NCI-H1048 (cell line): Measurements from ENCODE around the gene CLASRP.

ENCODE experiments used
- DNase-seq: peaks from one replicate; lab custom pipeline; 2025; lab: John Stamatoyannopoulos, UW

The CLASRP gene

GRCh38 chr19:45021971-45022370 lies 16.9 kb upstream of the CLASRP start:
- no peak for DNase-seq

DNA sequence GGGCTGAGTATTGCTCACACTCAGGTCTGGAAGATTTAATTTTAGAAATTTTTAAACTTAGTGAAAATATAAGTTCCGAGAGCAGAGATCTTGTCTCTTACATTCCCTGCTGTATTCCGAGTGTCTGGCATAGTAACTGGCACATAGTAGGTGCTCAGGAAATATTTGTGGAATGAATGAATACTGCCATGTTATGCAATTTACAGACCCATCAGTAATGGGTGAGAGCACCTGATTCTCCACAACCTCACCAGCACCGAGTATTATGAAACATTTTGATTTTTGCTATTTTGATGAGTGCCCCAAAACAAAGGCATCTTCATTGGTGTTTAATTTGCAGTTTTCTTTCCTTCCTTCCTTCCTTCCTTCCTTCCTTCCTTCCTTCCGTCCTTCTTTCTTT lies 15.8 kb upstream of the CLASRP start:
- DNase-seq: no peak

DNA sequence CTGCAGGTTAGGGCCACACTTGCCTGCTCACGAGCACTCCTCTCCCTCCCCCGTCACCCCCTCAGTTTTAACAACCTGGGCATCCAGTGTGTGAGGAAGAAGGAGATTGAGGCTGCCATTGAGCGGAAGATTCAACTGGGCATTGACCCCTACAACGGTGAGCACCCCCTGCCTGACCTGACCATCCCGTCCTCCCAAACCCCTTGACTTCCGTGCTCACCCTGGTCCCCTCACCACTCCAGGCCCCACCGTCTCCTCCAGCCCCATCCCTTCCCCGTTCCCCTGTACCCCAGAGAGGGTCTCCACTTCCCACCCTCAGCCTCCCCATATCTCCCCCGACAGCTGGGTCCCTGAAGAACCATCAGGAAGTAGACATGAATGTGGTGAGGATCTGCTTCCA lies 13.6 kb upstream of the CLASRP start:
- DNase-seq: no peak

- no peak for DNase-seq
Measured at GRCh38 chr19:45027371-45027770, 11.5 kb upstream of the CLASRP start.

DNA sequence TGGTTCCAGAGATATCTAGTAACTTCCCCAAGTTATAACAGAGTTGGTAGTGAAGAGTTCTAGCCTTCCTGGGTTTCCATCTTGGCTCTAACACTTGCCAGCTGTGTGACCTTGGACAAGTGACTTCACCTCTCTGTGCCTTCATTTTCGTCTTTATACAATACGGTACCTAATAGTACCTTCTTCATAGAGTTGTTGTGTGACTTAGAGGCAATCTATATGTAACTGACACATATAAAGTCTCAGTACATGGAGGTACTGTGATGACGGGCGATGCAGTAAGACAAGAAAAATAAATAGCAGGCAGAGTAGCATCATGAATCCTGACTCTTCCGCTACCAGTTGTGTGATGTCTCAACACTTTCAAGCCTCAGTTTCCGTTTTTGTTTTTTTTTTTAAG lies 8.0 kb upstream of the CLASRP start:
- DNase-seq: no peak

GRCh38 chr19:45032421-45032820 lies 6.4 kb upstream of the CLASRP start:
- no peak for DNase-seq

- DNase-seq: no peak
Measured at GRCh38 chr19:45035755-45036154, 3.1 kb upstream of the CLASRP start.

DNA sequence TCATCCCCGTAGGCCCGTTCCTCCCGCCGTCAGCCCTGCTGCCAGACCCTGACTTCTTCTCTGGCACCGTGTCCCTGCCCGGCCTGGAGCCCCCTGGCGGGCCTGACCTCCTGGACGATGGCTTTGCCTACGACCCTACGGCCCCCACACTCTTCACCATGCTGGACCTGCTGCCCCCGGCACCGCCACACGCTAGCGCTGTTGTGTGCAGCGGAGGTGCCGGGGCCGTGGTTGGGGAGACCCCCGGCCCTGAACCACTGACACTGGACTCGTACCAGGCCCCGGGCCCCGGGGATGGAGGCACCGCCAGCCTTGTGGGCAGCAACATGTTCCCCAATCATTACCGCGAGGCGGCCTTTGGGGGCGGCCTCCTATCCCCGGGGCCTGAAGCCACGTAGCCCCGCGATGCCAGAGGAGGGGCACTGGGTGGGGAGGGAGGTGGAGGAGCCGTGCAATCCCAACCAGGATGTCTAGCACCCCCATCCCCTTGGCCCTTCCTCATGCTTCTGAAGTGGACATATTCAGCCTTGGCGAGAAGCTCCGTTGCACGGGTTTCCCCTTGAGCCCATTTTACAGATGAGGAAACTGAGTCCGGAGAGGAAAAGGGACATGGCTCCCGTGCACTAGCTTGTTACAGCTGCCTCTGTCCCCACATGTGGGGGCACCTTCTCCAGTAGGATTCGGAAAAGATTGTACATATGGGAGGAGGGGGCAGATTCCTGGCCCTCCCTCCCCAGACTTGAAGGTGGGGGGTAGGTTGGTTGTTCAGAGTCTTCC lies 1.3 kb upstream of the CLASRP start:
- no peak for DNase-seq

DNA sequence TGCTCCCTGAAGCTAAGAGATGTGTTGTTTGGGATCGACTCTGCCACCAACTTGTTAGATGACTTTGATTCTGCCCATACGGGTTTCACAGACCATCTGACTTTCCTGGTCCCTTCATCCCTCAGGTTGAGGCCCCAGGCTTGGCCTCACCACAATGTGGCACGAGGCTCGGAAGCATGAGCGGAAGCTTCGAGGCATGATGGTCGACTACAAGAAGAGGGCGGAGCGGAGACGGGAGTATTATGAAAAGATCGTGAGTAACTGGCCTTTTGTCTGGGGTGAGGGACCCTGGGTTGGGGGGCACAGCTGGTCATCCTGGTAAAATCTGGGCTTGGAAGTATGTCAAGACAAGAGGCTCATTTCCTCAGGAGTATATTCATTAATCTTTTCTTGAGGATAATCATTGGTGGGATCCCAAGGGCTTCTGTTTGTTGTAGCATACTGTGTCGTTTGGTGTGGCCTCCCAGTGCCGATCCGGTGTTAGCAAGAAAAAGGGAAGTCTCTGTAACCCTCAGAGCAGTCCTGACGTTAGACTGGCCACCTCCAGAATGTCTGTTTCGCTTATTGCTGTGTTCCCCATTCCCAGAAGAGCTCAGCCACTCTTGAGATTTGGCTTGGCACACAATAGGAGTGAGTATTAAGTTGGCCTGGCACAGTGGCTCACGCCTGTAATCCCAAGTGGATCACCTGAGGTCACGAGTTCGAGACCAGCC lies 1.4 kb downstream of the CLASRP start:
- no peak for DNase-seq

GRCh38 chr19:45041125-45041524 lies 2.3 kb downstream of the CLASRP start:
- no peak for DNase-seq

DNA sequence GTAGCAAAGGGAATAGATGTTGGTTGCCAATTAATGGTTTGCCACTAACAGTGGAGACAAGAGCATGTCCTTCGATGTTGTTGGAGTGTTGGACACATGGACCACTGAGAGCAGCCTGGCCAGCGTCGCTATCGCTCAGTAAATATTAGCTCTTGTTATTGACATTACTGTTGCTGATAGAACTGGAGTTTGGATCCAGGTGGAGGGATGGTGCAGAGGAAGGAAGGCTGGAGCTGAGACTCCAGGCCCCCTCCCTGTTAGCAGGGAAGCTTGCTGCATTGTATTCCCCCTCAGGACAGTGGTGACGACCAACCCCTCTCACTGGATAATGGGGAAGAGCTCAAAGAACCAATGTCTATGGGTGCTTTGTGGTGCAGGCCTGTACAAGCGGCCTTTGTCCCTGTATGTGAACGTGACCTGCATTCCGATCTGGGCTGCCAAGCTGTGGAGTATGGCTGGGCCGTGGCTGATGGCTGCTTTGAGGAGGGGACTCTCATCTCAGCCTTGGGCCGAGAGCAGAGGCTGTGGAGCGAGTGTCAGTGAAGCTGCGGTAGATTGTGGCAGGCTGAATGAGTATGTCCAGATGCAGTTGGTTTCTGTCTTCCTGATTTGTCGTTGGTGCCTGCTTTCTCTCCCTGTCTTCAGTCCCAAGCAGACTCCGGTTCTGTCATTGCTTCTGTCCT lies 7.0 kb downstream of the CLASRP start:
- DNase-seq: no peak

GRCh38 chr19:45046355-45046754 lies 7.5 kb downstream of the CLASRP start:
- DNase-seq: no peak

DNA sequence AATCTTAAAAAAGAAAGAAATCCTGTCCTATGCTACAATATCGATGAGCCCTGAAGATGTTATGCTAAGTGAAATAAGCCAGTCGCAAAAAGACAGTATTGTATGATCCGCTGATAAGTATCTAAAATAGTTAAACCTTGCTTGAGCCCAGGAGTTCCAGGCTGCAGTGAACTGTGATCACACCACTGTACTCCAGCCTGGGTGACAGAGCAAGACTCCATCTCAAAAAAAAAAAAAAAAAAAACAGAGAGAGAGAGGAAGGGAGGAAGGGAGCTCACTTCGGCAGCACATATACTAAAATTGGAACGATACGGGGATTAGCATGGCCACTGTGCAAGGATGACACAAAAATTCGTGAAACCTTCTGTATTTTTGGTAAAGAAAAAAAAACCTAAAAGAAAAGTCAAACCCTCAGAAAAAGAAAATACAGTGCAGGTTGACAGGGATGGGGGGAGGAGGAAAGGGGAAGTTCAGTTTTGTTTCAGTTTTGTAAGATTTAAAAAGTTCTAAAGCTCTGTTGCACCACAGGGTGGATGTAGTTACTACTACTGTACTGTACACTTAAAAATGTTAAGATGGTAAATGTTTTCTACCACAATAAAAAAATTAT lies 8.4 kb downstream of the CLASRP start:
- no peak for DNase-seq

GRCh38 chr19:45049073-45049736 lies 10.4 kb downstream of the CLASRP start:
- no peak for DNase-seq

- DNase-seq: no peak
Measured at GRCh38 chr19:45050036-45050435, 11.2 kb downstream of the CLASRP start.

DNA sequence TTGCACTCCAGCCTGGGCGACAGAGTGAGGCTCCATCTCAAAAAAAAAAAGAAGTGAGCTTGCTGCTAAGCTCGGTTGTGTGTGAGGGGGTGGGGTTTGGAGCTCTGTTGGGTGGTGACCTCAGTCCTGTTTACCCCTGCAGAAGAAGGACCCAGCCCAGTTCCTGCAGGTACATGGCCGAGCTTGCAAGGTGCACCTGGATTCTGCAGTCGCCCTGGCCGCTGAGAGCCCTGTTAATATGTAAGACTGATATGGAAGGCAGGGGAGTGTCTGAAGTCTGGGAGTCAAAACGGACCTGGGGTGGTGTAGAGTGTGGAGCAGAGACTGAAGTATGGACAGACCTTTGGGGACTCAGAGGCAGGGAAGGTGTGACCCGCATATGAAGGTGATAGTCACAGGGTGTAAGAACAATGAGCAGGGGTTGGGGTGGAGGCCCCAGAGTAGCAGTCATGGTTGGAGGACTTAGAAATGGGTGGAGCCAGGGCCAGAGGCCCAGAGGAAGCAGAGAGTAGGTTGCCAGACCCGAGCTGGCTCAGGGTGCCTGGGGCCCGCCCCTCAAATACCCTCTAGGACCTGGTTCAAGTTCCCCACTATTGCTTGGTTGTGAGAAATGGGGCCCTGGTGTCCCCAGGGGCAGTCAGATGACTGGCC lies 13.2 kb downstream of the CLASRP start:
- no peak for DNase-seq

DNA sequence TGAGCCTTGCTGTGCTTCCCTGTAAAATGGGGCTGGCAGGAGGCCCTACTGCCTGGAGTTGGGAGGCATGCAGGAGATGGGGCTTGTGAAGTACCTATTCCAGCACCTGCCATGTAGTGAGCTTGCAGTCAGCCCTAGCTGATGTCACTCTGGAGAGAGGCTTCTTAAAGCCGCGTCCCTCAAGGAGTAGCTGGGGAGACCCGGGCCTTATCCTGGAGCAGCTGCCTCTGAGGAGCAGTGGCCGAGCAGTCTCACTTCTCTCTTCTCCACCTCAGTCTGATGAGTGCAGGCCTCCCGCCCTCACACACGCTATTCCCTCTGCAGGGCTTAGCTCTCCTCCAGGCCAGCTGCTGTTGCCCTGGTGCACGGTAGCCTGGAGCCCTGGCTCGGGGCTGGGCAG lies 18.0 kb downstream of the CLASRP start:
- no peak for DNase-seq

DNA sequence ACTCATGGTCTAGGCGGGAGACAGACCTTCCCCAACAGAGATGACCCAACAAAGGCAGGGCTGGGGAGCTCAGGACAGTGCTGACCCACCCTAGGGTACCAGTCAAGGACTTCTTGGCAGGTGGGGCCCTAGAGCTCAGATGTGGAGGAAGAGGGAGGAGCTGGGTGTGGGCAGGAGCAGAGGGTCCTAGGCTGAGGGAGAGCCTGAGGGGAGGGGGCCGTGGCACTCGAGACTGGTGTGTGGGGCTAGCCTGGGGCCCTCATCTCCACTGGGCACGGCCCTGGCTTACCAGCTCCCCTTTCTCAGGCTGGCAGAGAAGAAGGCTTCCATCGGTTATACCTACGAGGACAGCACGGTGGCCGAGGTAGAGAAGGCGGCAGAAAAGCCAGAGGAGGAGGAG lies 18.6 kb downstream of the CLASRP start:
- no peak for DNase-seq

DNA sequence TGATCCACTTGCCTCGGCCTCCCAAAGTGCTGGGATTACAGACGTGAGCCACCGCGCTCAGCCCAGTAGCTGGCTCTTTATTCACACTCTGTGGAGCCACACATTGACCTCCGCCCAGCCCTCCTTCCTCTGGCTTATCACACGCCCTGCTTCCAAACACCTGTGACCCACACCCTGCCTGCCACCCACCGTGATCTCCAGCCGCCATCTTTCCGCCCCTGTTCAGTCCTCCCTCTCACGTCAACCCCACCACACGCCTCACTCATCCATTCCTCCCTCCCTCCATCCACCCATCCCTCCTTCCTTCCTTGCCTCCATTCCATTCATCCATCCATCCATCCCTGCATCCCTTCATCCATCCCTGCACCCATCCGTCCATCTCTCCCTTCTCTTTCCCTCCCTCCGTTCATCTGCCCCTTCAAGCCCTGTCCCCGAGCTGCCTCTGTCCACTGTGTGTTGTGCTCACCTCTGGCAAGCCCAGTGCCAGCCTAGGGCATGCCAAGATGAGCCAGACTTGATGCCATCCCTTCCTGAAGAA lies 19.8 kb downstream of the CLASRP start:
- no peak for DNase-seq

- no peak for DNase-seq
Measured at GRCh38 chr19:45059258-45059965, 20.6 kb downstream of the CLASRP start.

- DNase-seq: no peak
Measured at GRCh38 chr19:45061965-45062364, 23.1 kb downstream of the CLASRP start.
